Measurements from ENCODE around the gene WNT5A. TPM values are rescaled to one million over a fixed set of nuclear protein-coding genes. Genes with fewer than 3 reads are reported as not detected.

WNT5A gene
- total RNA-seq, 2 experiments from 2014 or later = not detected

DNA sequence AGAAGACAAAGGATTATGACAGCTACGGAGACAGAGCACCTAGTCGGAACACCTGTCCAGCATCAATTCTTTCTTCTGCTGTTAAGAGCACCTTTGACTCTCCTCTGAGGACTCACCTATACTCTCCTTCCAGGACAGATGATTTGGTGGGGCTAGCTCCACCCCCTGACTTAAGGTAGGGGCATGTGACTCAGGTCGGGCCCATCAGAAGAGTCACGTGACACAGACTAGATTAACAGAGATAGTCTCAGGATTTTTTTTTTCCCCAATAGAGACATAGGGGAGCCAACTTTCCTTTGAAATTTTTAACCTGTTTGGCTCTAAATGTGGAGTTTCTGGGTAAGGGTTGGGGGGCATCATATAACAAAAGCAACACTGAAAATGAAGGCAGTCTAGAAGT lies 11.4 kb upstream of the WNT5A start:
- ChIA-PET POLR2A (no interaction called here), CTCF (no interaction called here)
- Mint-ChIP-seq H3K36me3 (no peaks in the 10 kb centered on the region), H3K4me3 (no peak overlapping the region), H3K27me3 (no peaks in the 10 kb centered on the region), H3K9me3 (no peaks in the 10 kb centered on the region), H3K27ac (no peak overlapping the region), H3K4me1 (ENCODE audit: low read depth) (no peaks in the 10 kb centered on the region)
- intact Hi-C loops (cut with micrococcal nuclease) = no loop called here
- DNase-seq = no peak

DNA sequence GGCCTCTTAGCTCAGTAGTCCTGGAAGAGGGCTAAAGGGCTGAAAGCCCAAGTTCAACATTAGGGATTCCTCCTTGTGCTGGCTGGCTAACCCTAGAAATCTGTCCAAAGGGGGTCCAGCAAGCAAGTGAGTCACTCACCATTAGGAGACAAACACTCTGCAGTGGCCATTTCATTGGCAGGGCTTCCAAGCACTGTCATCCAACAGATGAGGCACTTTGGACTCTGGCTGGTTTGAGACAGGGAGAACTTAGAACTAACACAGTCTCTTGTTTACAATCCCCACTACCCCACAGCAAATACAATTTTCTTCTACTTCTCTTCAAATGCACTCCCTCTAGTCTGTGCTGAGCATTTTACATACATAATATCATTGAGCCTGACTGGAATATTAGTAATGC lies 10.1 kb upstream of the WNT5A start:
- no peak overlapping the region for H3K4me3 Mint-ChIP-seq
- no peaks in the 10 kb centered on the region for H3K9me3 Mint-ChIP-seq
- no peaks in the 10 kb centered on the region for H3K36me3 Mint-ChIP-seq
- H3K27ac Mint-ChIP-seq = no peak overlapping the region
- ChIA-PET POLR2A (no interaction called here), CTCF (no interaction called here)
- no peak for DNase-seq
- H3K4me1 Mint-ChIP-seq (ENCODE audit: low read depth) = no peaks in the 10 kb centered on the region
- intact Hi-C loops (cut with micrococcal nuclease) = no loop called here
- H3K27me3 Mint-ChIP-seq = peaks cover 5% of the 10 kb centered on the region

DNA sequence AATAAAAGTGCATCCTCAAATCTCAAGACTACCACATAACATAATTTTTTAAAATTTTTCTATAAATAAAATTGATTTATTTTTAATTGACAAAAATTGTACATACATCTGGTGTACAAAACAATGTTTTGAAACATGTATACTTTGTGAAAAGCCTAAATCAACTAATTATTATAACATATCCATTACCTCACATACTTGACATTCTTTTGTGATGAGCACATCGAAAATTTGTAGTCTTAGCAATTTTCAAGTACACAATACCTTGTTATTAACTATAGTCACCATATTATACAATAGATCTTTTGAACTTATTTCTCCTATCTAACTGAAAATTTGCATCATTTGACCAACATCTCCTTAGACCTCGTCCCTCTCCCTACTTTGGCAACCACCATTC lies 7.9 kb upstream of the WNT5A start:
- no peak for DNase-seq
- intact Hi-C loops (cut with micrococcal nuclease) = no loop called here
- peaks cover 11% of the 10 kb centered on the region for H3K27me3 Mint-ChIP-seq
- no peaks in the 10 kb centered on the region for H3K36me3 Mint-ChIP-seq
- no peak overlapping the region for H3K27ac Mint-ChIP-seq
- H3K4me3 Mint-ChIP-seq = no peak overlapping the region
- no peaks in the 10 kb centered on the region for H3K9me3 Mint-ChIP-seq
- CTCF ChIA-PET = no interaction called here
- POLR2A ChIA-PET = no interaction called here
- H3K4me1 Mint-ChIP-seq (ENCODE audit: low read depth) = no peaks in the 10 kb centered on the region

DNA sequence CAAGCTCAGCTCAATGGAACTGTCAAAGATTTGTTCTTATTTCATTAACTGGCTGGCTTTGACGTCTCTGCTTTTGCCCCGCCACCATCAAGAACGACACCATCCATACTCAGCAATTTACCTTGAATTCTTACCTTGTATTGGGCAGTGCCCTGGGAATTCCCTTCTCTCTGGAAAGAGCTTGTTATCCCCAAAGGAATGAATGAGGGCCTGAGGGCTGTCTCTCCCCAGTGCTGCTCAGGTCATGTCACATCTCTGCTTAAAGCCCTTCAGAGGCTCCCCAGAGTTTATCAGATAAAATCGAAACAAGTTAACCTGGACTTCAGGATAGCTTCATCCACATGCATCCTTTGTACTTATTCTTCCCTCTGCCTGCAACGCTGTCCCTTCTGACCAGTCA lies 5.9 kb upstream of the WNT5A start:
- DNase-seq = no peak
- Mint-ChIP-seq H3K27me3 (peaks cover 27% of the 10 kb centered on the region), H3K4me3 (no peak overlapping the region), H3K4me1 (ENCODE audit: low read depth) (peaks cover 7% of the 10 kb centered on the region), H3K9me3 (no peaks in the 10 kb centered on the region), H3K27ac (no peak overlapping the region), H3K36me3 (no peaks in the 10 kb centered on the region)
- CTCF ChIA-PET = no interaction called here
- POLR2A ChIA-PET = no interaction called here
- intact Hi-C loops (cut with micrococcal nuclease) = no loop called here

DNA sequence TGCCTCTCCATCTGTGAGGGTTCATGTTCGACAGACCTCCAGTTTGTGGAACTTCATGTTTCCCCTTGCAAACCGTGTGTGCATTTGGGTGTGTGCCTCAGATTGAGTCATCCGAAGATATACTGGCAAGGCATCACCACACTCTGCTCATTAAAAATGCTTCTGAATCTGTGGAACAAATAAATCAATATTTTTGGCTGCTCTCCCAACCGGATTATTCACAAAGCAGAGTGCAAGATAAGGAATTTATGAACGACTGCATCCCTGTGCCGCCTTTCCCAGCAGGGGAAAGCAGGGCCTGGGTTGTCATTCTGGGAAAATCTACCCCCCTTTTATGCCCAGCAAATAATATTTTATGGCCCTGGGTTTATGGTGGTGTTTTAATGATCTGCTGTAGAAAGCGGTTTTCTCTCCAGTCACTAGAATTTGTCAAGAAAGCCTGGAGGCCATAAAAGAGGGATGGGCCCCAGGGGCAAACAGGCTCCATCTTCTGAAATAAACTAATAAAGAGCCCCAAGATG lies 4.2 kb upstream of the WNT5A start:
- H3K9me3 Mint-ChIP-seq = no peaks in the 10 kb centered on the region
- DNase-seq = no peak
- intact Hi-C loops (cut with micrococcal nuclease) = no loop called here
- H3K27me3 Mint-ChIP-seq = peaks cover 40% of the 10 kb centered on the region
- ChIA-PET POLR2A (interaction anchor here (0.6 kb wide), 1 partner anchor 11 kb away, joined by 3 read pairs; no protein-coding TSS in a partner anchor), CTCF (no interaction called here)
- no peaks in the 10 kb centered on the region for H3K36me3 Mint-ChIP-seq
- peaks cover 11% of the 10 kb centered on the region for H3K4me1 Mint-ChIP-seq (ENCODE audit: low read depth)
- H3K4me3 Mint-ChIP-seq = no peak overlapping the region
- H3K27ac Mint-ChIP-seq = no peak overlapping the region

DNA sequence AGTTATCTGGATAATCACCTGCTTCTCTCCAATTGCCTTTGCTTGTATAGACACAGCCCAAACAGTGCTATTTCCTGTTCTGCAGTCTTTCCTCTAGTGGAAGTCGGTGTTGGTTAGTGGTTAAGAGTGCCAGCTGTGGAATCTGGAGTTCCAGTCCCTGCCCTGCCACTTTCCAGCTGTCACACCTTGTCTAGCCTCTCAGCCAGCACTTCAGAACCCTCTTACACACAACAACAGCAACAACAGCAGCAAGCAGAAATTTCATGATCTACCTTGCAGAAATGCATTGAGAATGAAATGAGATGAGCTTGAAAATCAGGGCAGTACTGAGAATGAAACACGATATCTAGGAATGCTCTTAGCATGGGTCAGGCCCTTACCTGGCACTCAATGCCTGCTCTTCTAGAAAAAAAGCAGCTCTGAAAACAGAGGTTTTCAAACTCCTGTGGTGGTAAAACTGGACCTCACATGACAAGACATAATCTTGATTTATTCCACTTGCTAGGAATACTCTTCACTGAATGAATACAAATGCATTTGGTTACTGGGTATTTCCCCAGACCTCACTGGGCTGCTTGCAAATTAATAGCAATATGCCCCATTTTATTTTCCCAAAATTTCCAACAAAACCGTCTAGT lies 3.3 kb upstream of the WNT5A start:
- Mint-ChIP-seq H3K27ac (no peak overlapping the region), H3K27me3 (peaks cover 47% of the 10 kb centered on the region), H3K4me3 (no peak overlapping the region), H3K36me3 (no peaks in the 10 kb centered on the region), H3K4me1 (ENCODE audit: low read depth) (peaks cover 15% of the 10 kb centered on the region), H3K9me3 (no peaks in the 10 kb centered on the region)
- intact Hi-C loops (cut with micrococcal nuclease) = no loop called here
- ChIA-PET POLR2A (interaction anchor here (0.6 kb wide), 1 partner anchor 12 kb away, joined by 3 read pairs; no protein-coding TSS in a partner anchor), CTCF (no interaction called here)
- no peak for DNase-seq

DNA sequence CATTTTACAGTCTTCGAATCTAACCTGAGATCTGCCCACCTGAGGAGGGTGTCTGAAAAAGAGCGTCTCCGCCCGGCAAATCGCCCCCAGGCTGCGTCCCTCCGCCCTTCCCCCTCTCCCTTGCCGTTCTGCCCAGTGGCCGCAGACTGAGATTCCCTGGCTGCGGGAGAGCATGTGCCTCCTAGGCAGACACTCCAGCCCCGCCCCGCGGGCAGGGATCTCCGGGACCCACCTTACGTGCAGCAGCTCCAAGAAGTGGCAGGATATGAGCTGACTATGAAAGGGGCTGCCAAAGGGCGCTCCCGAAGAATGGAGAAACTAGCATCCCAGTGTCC lies 2.7 kb upstream of the WNT5A start:
- H3K27ac Mint-ChIP-seq = no peak overlapping the region
- no peak overlapping the region for H3K4me3 Mint-ChIP-seq
- H3K9me3 Mint-ChIP-seq = no peaks in the 10 kb centered on the region
- peaks cover 17% of the 10 kb centered on the region for H3K4me1 Mint-ChIP-seq (ENCODE audit: low read depth)
- DNase-seq = no peak
- CTCF ChIA-PET = no interaction called here
- no peaks in the 10 kb centered on the region for H3K36me3 Mint-ChIP-seq
- POLR2A ChIA-PET = no interaction called here
- intact Hi-C loops (cut with micrococcal nuclease) = loop anchor here (5.0 to 10.0 kb wide), 2 partner anchors 235 to 813 kb away; no protein-coding TSS in a partner anchor
- peaks cover 50% of the 10 kb centered on the region for H3K27me3 Mint-ChIP-seq

DNA sequence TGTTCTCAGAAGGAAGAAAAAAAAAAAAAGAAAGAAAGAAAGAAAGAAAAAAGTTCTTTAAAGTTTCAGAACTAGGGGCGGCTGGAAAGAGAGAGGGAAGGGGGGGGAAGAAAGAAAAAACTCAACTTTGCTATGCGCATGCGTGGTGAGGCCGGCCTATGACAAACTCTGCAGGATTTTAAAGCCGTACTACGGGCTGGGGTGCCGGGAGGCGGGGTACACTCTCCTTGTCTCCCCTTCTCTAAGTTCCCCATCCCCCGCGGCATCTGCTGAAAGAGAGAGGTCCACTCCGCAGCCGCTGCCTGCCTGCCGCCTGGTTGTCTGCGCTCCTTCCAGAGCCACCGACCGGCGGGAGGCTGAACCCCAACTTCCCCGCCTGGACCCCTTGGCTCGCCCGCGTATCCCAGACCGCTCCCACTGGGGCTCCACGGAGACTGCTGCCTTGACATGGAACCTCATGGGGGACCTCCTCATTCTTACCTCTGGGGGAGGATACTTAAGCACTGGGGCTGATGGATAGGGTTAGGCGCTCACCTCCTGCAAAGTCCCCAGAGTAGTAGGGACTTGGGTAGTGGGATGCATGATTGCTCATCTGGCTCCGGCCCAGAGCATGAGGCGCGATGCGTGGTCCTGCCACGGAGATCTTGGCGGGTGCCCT lies 1.4 kb upstream of the WNT5A start:
- peak; percentile 16 for DNase-seq
- intact Hi-C loops (cut with micrococcal nuclease) = loop anchor here (5.0 to 10.0 kb wide), 2 partner anchors 236 to 814 kb away; no protein-coding TSS in a partner anchor
- POLR2A ChIA-PET = no interaction called here

DNA sequence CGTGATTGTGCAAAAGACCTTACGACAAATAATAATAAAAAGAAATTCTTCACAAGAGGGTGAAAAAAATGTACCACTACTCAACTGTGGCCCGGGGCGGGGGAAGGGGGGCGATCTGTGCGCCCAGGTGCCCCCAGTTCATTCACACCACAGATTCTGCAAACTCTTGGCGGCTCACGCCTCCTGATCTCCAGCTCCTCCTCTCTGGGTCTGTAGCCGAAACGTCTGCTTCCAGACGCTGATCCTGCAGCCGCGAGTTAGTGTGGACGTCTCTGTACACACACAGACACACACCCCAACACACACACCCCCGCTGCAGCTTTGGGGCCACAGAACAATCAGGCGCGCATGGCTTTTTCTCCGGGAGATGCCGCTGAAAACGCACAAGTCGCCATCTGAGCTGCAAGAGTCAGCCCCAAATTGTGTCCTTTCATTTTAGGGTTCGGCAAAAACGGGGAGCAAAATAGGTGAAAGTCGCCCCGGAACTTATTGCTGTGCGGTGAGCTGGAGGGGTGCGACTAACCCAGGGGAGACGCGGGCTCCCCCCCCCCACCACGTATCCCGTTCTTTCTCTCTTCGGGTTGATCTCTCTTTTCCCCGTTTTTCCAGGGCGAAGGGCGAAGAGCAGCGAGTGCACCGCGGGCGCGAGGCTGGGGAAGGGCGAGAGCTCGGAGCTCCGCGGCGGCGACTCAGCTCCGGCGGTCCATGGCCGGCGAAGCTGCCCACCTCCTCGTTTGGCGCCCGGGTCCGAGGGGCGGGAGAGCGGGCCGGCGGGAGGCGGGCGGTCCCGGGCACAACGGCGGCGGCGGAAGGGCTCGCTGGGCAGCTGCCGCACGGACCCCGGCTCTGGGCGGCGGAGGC lies 505 bp upstream of the WNT5A start:
- H3K27ac Mint-ChIP-seq = no peak overlapping the region
- ChIA-PET CTCF (no interaction called here), POLR2A (no interaction called here)
- H3K36me3 Mint-ChIP-seq = no peaks in the 10 kb centered on the region
- H3K4me1 Mint-ChIP-seq (ENCODE audit: low read depth) = peaks cover 17% of the 10 kb centered on the region
- peaks cover 69% of the 10 kb centered on the region for H3K27me3 Mint-ChIP-seq
- no peaks in the 10 kb centered on the region for H3K9me3 Mint-ChIP-seq
- H3K4me3 Mint-ChIP-seq = peak overlapping the region; percentile 57
- intact Hi-C loops (cut with micrococcal nuclease) = loop anchor here (5.0 to 10.0 kb wide), 2 partner anchors 237 to 815 kb away; no protein-coding TSS in a partner anchor
- DNase-seq = no peak

More for the DNA sequence above, 1.4 kb upstream of the WNT5A start:
- Mint-ChIP-seq H3K4me3 (no peak overlapping the region), H3K27ac (no peak overlapping the region), H3K9me3 (no peaks in the 10 kb centered on the region), H3K4me1 (ENCODE audit: low read depth) (peaks cover 17% of the 10 kb centered on the region), H3K36me3 (no peaks in the 10 kb centered on the region), H3K27me3 (peaks cover 61% of the 10 kb centered on the region)
- CTCF ChIA-PET = no interaction called here

DNA sequence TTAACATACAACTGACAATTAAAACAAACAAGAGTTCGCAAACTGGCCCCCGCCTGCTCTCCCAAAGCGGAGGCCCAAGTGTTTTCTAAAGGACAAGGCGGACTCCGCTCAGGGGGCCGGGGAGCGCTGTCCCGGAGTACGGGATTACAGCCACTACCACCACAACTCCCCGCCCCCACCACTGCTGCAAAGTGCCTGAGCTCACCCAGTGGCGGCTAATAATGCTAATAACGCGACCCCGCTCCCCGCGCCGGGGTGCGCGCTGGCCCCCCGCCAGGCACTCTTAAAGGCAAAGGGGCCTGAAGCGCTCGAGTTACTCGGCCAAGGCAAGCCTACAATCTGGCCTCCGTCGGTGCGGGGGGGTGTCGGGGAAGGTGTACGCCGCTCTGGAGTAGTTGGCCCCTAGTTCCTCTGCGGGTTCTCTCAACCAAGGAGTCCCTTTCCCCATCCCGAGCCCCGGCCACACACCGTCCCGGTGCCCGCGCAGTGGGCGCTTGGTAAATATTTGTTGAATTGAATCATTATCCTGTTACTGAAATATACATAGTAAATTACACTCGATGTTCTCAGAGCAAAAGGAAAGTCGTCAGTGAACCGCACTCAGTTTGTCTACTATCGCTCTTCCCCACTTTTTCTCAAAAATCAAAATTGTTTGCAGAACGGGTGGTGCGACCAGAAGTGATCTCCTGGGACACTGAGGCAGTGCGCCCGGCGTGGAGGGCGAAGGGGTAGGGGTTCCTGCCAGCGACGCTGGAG lies 827 bp downstream of the WNT5A start:
- Mint-ChIP-seq H3K27me3 (peaks cover 72% of the 10 kb centered on the region), H3K27ac (no peak overlapping the region), H3K4me1 (ENCODE audit: low read depth) (peaks cover 17% of the 10 kb centered on the region), H3K4me3 (peak overlapping the region; percentile 12), H3K36me3 (no peaks in the 10 kb centered on the region), H3K9me3 (no peaks in the 10 kb centered on the region)
- intact Hi-C loops (cut with micrococcal nuclease) = loop anchor here (5.0 to 10.0 kb wide), 2 partner anchors 239 to 816 kb away; no protein-coding TSS in a partner anchor
- POLR2A ChIA-PET = no interaction called here
- DNase-seq = no peak
- CTCF ChIA-PET = no interaction called here

DNA sequence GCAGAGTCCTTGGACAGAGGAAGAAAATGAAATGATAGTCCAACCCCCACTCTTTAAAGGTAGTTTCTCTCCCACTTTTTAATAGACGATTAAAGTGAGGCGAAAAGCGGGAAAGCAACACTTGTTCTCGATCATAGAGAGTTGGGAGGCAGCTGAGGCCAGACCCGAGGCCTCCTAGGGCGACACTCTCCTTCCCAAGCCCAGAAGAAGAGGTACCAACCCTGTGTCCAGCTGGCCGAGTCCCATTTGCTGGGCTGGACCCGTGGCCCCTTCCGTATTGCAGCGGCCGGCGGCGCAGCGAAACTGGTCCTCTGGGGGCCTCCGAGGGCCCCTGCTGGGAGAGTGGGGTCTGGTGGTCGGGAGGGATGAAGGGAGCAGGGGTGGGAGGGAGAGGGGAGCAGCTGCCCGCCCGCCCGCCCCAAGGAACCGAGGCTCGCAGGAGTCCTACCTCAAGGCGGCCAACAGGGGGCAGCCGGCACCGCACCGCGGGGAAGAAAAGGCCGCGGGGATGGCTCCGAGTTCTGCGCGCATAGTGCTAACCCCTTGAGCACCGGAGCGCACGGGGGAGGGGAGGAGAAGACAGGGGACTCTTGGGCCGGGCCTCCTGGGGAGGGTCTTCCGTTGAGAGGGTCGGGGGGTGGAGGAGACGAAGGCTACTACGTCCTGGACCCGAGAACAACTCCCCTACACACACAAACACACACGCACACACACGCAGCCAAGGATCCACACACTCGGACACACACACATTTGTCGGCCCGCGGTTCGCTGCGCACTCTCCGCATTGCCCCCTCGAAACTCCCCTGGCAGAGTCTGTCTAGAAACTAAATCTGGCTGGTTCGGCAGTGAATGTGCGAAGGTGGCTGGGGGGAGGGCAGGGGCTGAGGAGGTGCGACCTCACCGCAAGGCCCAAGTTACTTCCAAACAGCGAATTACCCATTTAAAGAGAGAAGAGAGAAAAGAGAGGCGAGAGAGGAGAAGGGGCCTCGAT lies 2.0 kb downstream of the WNT5A start:
- peak; percentile 59 for DNase-seq
- Mint-ChIP-seq H3K27me3 (peaks cover 77% of the 10 kb centered on the region), H3K4me3 (no peak overlapping the region), H3K9me3 (no peaks in the 10 kb centered on the region), H3K4me1 (ENCODE audit: low read depth) (peaks cover 17% of the 10 kb centered on the region), H3K27ac (no peak overlapping the region), H3K36me3 (peaks cover 2% of the 10 kb centered on the region)
- intact Hi-C loops (cut with micrococcal nuclease) = loop anchor here (2.0 to 10.0 kb wide), 3 partner anchors 240 to 817 kb away; no protein-coding TSS in a partner anchor
- ChIA-PET POLR2A (no interaction called here), CTCF (interaction anchor here (0.6 kb wide), 2 partner anchors 9 to 237 kb away, joined by 3 read pairs; no protein-coding TSS in a partner anchor)

Data from activated CD4-positive, alpha-beta memory T cell treated with anti-CD3 and anti-CD28 coated beads for 36 hours (primary cell).